Measurements from ENCODE around the gene AMZ2. TPM values are rescaled to one million over a fixed set of nuclear protein-coding genes. Genes with fewer than 3 reads are reported as not detected.

AMZ2 gene
- total and polyA plus RNA-seq, 2 of the 8 experiments (the other 6 are each of a cell fraction or from before 2014, with no cell fraction given) = 49.5 to 71.0 TPM

DNA sequence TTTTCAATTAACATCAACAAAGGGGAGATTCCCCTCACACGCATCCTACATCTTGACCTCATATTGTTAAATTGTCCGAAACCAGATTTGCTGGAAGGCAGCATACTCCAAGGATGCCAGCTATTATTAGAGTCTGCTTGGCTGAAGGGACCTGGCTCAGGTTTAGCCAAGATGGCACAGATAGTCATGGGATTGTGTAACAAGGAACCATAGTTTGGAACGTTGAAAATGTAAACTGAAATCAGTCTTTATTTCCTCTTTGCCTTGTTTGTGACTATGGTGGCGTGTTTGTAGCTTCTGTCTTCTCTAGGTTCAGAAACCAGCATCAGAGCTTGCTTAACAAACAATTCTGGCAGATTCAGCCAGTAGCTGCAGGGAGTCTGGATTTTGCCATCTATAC lies 49.4 kb downstream of the AMZ2 start (continued):
- TF ChIP-seq SUZ12 (IDR thresholded peaks at IDR 0.05; ENCODE audit: low read length) = no peak
- TF ChIP-seq, protein P1, sequence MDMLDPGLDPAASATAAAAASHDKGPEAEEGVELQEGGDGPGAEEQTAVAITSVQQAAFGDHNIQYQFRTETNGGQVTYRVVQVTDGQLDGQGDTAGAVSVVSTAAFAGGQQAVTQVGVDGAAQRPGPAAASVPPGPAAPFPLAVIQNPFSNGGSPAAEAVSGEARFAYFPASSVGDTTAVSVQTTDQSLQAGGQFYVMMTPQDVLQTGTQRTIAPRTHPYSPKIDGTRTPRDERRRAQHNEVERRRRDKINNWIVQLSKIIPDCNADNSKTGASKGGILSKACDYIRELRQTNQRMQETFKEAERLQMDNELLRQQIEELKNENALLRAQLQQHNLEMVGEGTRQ (IDR thresholded peaks at IDR 0.05; ENCODE audit: low read length) = no peak

Measured in H1 (cell line).